Peyer's patch (tissue), 4 donors: ENCODE data around the gene IL31. TPM values are rescaled to one million over a fixed set of nuclear protein-coding genes. Genes with fewer than 3 reads are reported as not detected.
"Not testable (repeated sequence)": the region's sequence is repeated elsewhere in the genome, so short reads cannot be mapped to it uniquely, and the experiment has no call there.

ENCODE experiments used
- DNase-seq, 3 donors: peaks; one replicate each; pipeline ENCODE4 v3.0.0-alpha.2; 2017 to 2019
- H3K27ac ChIP-seq, 4 donors: fragments of 200-600 bp; sonication (generic); one replicate each; pipeline ENCODE4 v1.5.1; 2016 to 2019
- H3K27me3 ChIP-seq, 2 donors: fragments of 200-600 bp; sonication (generic); one replicate each; pipeline ENCODE4 v1.5.1; 2019
- H3K36me3 ChIP-seq, 3 donors: fragments of 200-600 bp; sonication (generic); one replicate each; pipeline ENCODE4 v1.5.1; 2016 to 2019
- H3K4me1 ChIP-seq, 4 donors: fragments of 200-600 bp; sonication (generic); one replicate each; pipeline ENCODE4 v1.5.1; 2016 to 2019
- H3K4me3 ChIP-seq, 4 donors: fragments of 200-600 bp; sonication (generic); 1 replicate in 3 of 4; 2 replicates in 1 of 4; pipeline ENCODE4 v1.5.1; 2016 to 2019; ENCODE audit warnings: mild to moderate bottlenecking in 1 of 4
- H3K9me3 ChIP-seq, 4 donors: fragments of 200-600 bp; sonication (generic); one replicate each; pipeline ENCODE4 v1.5.1; 2016 to 2019; ENCODE audit warnings: mild to moderate bottlenecking in 1 of 4
- CTCF ChIP-seq, 6 experiments: fragments of 450-650 bp in 4 of 6; fragments of 200-600 bp in 2 of 6; sonication (generic) in 1 of 6; IDR thresholded peaks; one replicate each; pipeline ENCODE4 v1.5.1; 2017 to 2019; ENCODE audit warnings: antibody characterized with exemption in 6 of 6, mild to moderate bottlenecking in 3 of 6, moderate library complexity in 1 of 6
- POLR2A ChIP-seq, 2 donors: fragments of 450-650 bp; IDR thresholded peaks; one replicate each; pipeline ENCODE4 v1.5.1; 2017; ENCODE audit warnings: antibody characterized with exemption in 2 of 2, mild to moderate bottlenecking in 2 of 2, moderate library complexity in 2 of 2
- total RNA-seq, 4 donors: library from RNA; depleted of rRNA; stranded (reverse); fragments of >200 nt; gene quantifications; one replicate each; pipeline ENCODE4 v1.1.0, GENCODE V29; 2016

Gene IL31
- total RNA-seq, 4 donors from 2014 or later = not detected

DNA sequence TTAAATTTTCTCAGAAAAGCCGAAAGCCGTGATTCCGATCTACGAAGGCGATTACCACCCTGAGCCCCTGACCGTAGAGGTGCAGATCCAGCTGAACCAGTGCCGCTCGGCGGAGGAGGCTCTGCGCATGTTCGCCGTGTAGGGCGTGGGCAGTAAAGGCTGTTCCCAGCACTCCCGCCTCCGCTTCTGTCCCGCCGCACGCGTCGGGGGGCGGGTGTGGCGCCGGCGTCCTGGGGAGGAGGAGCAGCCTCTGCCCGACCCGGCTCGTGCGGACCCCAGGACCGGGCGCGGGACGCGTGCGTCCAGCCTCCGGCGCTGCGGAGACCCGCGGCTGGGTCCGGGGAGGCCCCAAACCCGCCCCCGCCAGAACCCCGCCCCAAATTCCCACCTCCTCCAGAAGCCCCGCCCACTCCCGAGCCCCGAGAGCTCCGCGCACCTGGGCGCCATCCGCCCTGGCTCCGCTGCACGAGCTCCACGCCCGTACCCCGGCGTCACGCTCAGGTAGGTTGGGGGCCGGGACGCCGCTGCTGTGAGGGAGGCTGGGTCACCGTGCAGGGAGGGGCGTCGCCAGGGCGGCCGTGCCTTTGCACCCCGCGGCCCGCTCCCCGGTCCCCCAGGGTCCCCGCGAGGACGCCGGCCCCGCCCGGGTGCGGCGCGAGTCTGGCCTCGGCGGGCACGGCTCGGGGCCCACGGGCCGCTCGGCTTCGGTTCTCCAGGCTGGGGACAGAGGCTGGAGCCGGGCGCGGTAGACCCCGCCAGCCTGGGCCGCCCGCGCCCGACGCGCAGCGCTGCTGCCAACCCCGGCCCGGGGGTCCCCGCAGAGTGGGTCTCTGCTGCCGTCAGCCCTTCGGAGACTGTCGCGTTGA, 29.5 kb upstream of the IL31 start, which contains the start of gene B3GNT4:
TSS of gene B3GNT4 (plus strand) at position 409 of the 866 bp plus-strand sequence. CDS start 910 bp downstream, outside the sequence.
- Histone ChIP-seq H3K4me1 (peaks cover 0 to 23% (median 14%) of the 10 kb centered on the region in 4 donors), H3K36me3 (peaks cover 0 to 19% (median 0%) of the 10 kb centered on the region in 3 donors), H3K27me3 (peaks cover 0 to 18% of the 10 kb centered on the region in 2 donors), H3K27ac (peak within 1 kb of the TSS in 1 of 4 donors; percentile 17), H3K4me3 (peak within 1 kb of the TSS; percentile 43 to 72 (median 64)), H3K9me3 (no peaks in the 10 kb centered on the region)
- DNase-seq = peak; percentile 69 to 82 (median 81)
- TF ChIP-seq POLR2A (IDR thresholded peaks at IDR 0.05) (no peak), CTCF (IDR thresholded peaks at IDR 0.05) (no peak)

- peaks cover 0 to 12% (median 0%) of the 10 kb centered on the region in 3 donors for H3K36me3 ChIP-seq
- H3K4me1 ChIP-seq = peaks cover 0 to 23% (median 14%) of the 10 kb centered on the region in 4 donors
- H3K9me3 ChIP-seq, H3K27ac ChIP-seq, DNase-seq: not testable (repeated sequence)
- H3K27me3 ChIP-seq = peaks cover 0 to 18% of the 10 kb centered on the region in 2 donors
- peak overlapping the region in 3 of 4 donors; percentile 61 to 72 (median 67) for H3K4me3 ChIP-seq
Measured at GRCh38 chr12:122202811-122203210, 28.8 kb upstream of the IL31 start.

- no peak overlapping the region for H3K27ac ChIP-seq
- peaks cover 0 to 23% (median 14%) of the 10 kb centered on the region in 4 donors for H3K4me1 ChIP-seq
- peaks cover 0 to 18% of the 10 kb centered on the region in 2 donors for H3K27me3 ChIP-seq
- H3K9me3 ChIP-seq = no peaks in the 10 kb centered on the region
- DNase-seq = no peak
- H3K4me3 ChIP-seq = no peak overlapping the region
- no peak for TF ChIP-seq CTCF (IDR thresholded peaks at IDR 0.05)
- no peak for TF ChIP-seq POLR2A (IDR thresholded peaks at IDR 0.05)
- peaks cover 0 to 4% (median 0%) of the 10 kb centered on the region in 3 donors for H3K36me3 ChIP-seq
Measured at GRCh38 chr12:122202017-122202416, 28.0 kb upstream of the IL31 start.

- H3K27me3 ChIP-seq = peaks cover 0 to 18% of the 10 kb centered on the region in 2 donors
- no peak for TF ChIP-seq CTCF (IDR thresholded peaks at IDR 0.05)
- TF ChIP-seq POLR2A (IDR thresholded peaks at IDR 0.05) = no peak
Measured at GRCh38 chr12:122201381-122201780, 27.4 kb upstream of the IL31 start.

GRCh38 chr12:122200541-122201175, 26.6 kb upstream of the IL31 start:
- Histone ChIP-seq H3K9me3 (no peaks in the 10 kb centered on the region), H3K27ac (no peak overlapping the region), H3K4me3 (no peak overlapping the region), H3K36me3 (no peaks in the 10 kb centered on the region), H3K4me1 (peaks cover 0 to 23% (median 14%) of the 10 kb centered on the region in 4 donors), H3K27me3 (peaks cover 0 to 18% of the 10 kb centered on the region in 2 donors)
- no peak for TF ChIP-seq CTCF (IDR thresholded peaks at IDR 0.05)
- TF ChIP-seq POLR2A (IDR thresholded peaks at IDR 0.05) = no peak
- no peak for DNase-seq

More at GRCh38 chr12:122201381-122201780, 27.4 kb upstream of the IL31 start:
- Histone ChIP-seq H3K9me3 (no peaks in the 10 kb centered on the region), H3K36me3 (no peaks in the 10 kb centered on the region), H3K27ac (no peak overlapping the region), H3K4me3 (no peak overlapping the region), H3K4me1 (peaks cover 0 to 23% (median 14%) of the 10 kb centered on the region in 4 donors)
- DNase-seq = no peak
